A172 (cell line): Measurements from ENCODE around the gene CHP1. TPM values are rescaled to one million over a fixed set of nuclear protein-coding genes. Genes with fewer than 3 reads are reported as not detected.
"Not testable (repeated sequence)": the region's sequence is repeated elsewhere in the genome, so short reads cannot be mapped to it uniquely, and the experiment has no call there.

Source experiments
- DNase-seq: peaks from one replicate; pipeline ENCODE4 v3.0.0-alpha.2; 2015; ENCODE audit warnings: low spot score
- total RNA-seq: library from RNA; depleted of rRNA; stranded (reverse); fragments of >200 nt; shearing (Covaris generic); gene quantifications from 2 replicates; pipeline ENCODE4 v1.2.3, GENCODE V29; 2014; rRNA removed

Gene CHP1
- total RNA-seq, 1 experiment from 2014 or later, result 81.4 TPM

- DNase-seq, result no peak
These were observed 60.1 kb downstream of the CHP1 start for GRCh38 chr15:41291065-41291631.

- DNase-seq, result no peak
These were observed 61.5 kb downstream of the CHP1 start for GRCh38 chr15:41292521-41292920.

- not testable (repeated sequence) for DNase-seq
These were observed 70.1 kb downstream of the CHP1 start for GRCh38 chr15:41301139-41301538.

- no peak for DNase-seq
These were observed 70.5 kb downstream of the CHP1 start for GRCh38 chr15:41301587-41301986.

GRCh38 chr15:41304149-41304770, 73.2 kb downstream of the CHP1 start:
- DNase-seq, result no peak

- no peak for DNase-seq
These were observed 76.6 kb downstream of the CHP1 start for GRCh38 chr15:41307679-41308078.

GRCh38 chr15:41309226-41309905, 78.3 kb downstream of the CHP1 start:
- no peak for DNase-seq

- DNase-seq, result not testable (repeated sequence)
These were observed 89.8 kb downstream of the CHP1 start for GRCh38 chr15:41320805-41321330.

GRCh38 chr15:41323611-41324010, 92.5 kb downstream of the CHP1 start:
- DNase-seq, result no peak

- no peak for DNase-seq
These were observed 100.2 kb downstream of the CHP1 start for GRCh38 chr15:41331281-41331680.

Other genes with a start within 250 kb of the CHP1 start
- gene INO80, start 115.0 kb upstream of the CHP1 start, total RNA-seq, result 13.1 and 14.9 TPM in 2 replicates
- gene EXD1, start 511 bp upstream of the CHP1 start, total RNA-seq, result not detected in 2 replicates
- gene OIP5, start 101.3 kb downstream of the CHP1 start, total RNA-seq, result 38.0 and 41.6 TPM in 2 replicates
- gene NUSAP1, start 101.6 kb downstream of the CHP1 start, total RNA-seq, result 182 and 215 TPM in 2 replicates
- 47.2 and 50.9 TPM in 2 replicates for gene NDUFAF1, start 171.2 kb downstream of the CHP1 start, total RNA-seq
- 28.7 and 31.6 TPM in 2 replicates for gene RTF1, start 185.8 kb downstream of the CHP1 start, total RNA-seq